IMR-90 (cell line): ENCODE data around the gene MYT1. TPM values are rescaled to one million over a fixed set of nuclear protein-coding genes. Genes with fewer than 3 reads are reported as not detected.

Experiments used
- ATAC-seq: fragments of 200-7000 bp; cut with Tn5 transposase; 2 replicates; pipeline ENCODE4 v1.9.1; 2020; ENCODE audit warnings: low read depth, mild to moderate bottlenecking, moderate library complexity
- BruUV-seq: library from RNA; stranded (reverse); fragments of 400-500 nt; replicated peaks from 2 replicates; lab custom pipeline; 2021; lab: Mats Ljungman, UMichigan
- CTCF ChIA-PET: fragments of 300-600 bp; formaldehyde crosslinking; extraction: SDS; loops from one replicate; lab custom pipeline; 2021; ENCODE audit warnings: antibody characterized with exemption; lab: Yijun Ruan, JAX
- POLR2A ChIA-PET: fragments of 300-600 bp; sonication (Branson Sonifier 250); formaldehyde crosslinking; loops from one replicate; lab custom pipeline; 2022; ENCODE audit warnings: antibody characterized with exemption; ENCODE audit not compliant: unreplicated experiment; lab: Charles Lee
- DNase-seq: peaks from one replicate; pipeline ENCODE4 v3.0.0; 2013
- H2AFZ ChIP-seq: replicated peaks from 2 replicates; pipeline ENCODE3; 2013; ENCODE audit warnings: low read length, mild to moderate bottlenecking; ENCODE audit not compliant: poor library complexity
- H2AK5ac ChIP-seq: 2 replicates; pipeline ENCODE4 v1.6.1; 2013; ENCODE audit warnings: low read depth, low read length, inconsistent platforms
- H2AK9ac ChIP-seq: replicated peaks from 2 replicates; pipeline ENCODE3; 2013; ENCODE audit warnings: mild to moderate bottlenecking, low read depth, low read length, moderate library complexity; ENCODE audit not compliant: poor library complexity
- H2BK120ac ChIP-seq: 2 replicates; pipeline ENCODE4 v1.6.1; 2013; ENCODE audit warnings: low read depth, low read length, inconsistent platforms
- H2BK15ac ChIP-seq: 3 replicates; pipeline ENCODE4 v1.6.1; 2013; ENCODE audit warnings: low read depth, low read length, inconsistent platforms
- H2BK20ac ChIP-seq: 2 replicates; pipeline ENCODE4 v1.6.1; 2013; ENCODE audit warnings: low read depth, mild to moderate bottlenecking, inconsistent platforms, low read length, moderate library complexity
- H2BK5ac ChIP-seq: 2 replicates; pipeline ENCODE4 v1.6.1; 2013; ENCODE audit warnings: mild to moderate bottlenecking, low read depth, low read length, inconsistent platforms; ENCODE audit not compliant: poor library complexity, severe bottlenecking
- H3K14ac ChIP-seq: replicated peaks from 2 replicates; pipeline ENCODE4 v1.6.1; 2013; ENCODE audit warnings: low read depth, low read length, inconsistent platforms
- H3K18ac ChIP-seq: 2 replicates; pipeline ENCODE4 v1.6.1; 2013; ENCODE audit warnings: low read depth, low read length, control low read depth
- H3K23ac ChIP-seq: 2 replicates; pipeline ENCODE4 v1.6.1; 2013; ENCODE audit warnings: low read depth, low read length, inconsistent platforms
- H3K27ac ChIP-seq: 2 replicates; pipeline ENCODE4 v1.5.1; 2013; ENCODE audit warnings: mild to moderate bottlenecking, control low read depth, low read length; ENCODE audit not compliant: insufficient read depth
- H3K27me3 ChIP-seq: 2 replicates; pipeline ENCODE4 v1.6.1; 2013; ENCODE audit warnings: low read length; ENCODE audit not compliant: control insufficient read depth, insufficient read depth
- H3K36me3 ChIP-seq: 2 replicates; pipeline ENCODE4 v1.6.1; 2013; ENCODE audit warnings: low read length, mixed read lengths; ENCODE audit not compliant: control insufficient read depth, insufficient read depth
- H3K4ac ChIP-seq: 2 replicates; pipeline ENCODE4 v1.6.1; 2013; ENCODE audit warnings: low read depth, low read length, inconsistent platforms
- H3K4me1 ChIP-seq: 2 replicates; pipeline ENCODE4 v1.6.1; 2013; ENCODE audit warnings: low read length, mixed read lengths; ENCODE audit not compliant: control insufficient read depth, insufficient read depth
- H3K4me2 ChIP-seq: 2 replicates; pipeline ENCODE4 v1.6.1; 2013; ENCODE audit warnings: low read depth, mild to moderate bottlenecking, control low read depth, low read length, moderate library complexity
- H3K4me3 ChIP-seq: 2 replicates; pipeline ENCODE4 v1.5.1; 2013; ENCODE audit warnings: low read depth, mild to moderate bottlenecking, control low read depth, low read length, moderate library complexity; ENCODE audit not compliant: insufficient read depth
- H3K56ac ChIP-seq: 2 replicates; pipeline ENCODE4 v1.6.1; 2013; ENCODE audit warnings: low read length, inconsistent platforms; ENCODE audit not compliant: insufficient read depth; ENCODE audit errors: extremely low read depth
- H3K79me1 ChIP-seq, 2 experiments: 2 replicates each; pipeline ENCODE4 v1.6.1; 2013; ENCODE audit warnings: low read length in 2 of 2, inconsistent platforms in 1 of 2, low read depth in 1 of 2
- H3K9ac ChIP-seq: 2 replicates; pipeline ENCODE4 v1.6.1; 2013; ENCODE audit warnings: low read depth, low read length, control low read depth
- H3K9me1 ChIP-seq: 2 replicates; pipeline ENCODE4 v1.6.1; 2013; ENCODE audit warnings: low read length, inconsistent platforms; ENCODE audit not compliant: insufficient read depth
- H3K9me3 ChIP-seq: 2 replicates; pipeline ENCODE4 v1.6.1; 2013; ENCODE audit warnings: low read length; ENCODE audit not compliant: control insufficient read depth, insufficient read depth
- H4K20me1 ChIP-seq: 2 replicates; pipeline ENCODE4 v1.6.1; 2013; ENCODE audit warnings: low read length, inconsistent platforms; ENCODE audit not compliant: insufficient read depth
- H4K5ac ChIP-seq: 2 replicates; pipeline ENCODE4 v1.6.1; 2013; ENCODE audit warnings: mild to moderate bottlenecking, low read depth, low read length, control low read depth
- H4K8ac ChIP-seq, 2 experiments: 2 replicates each; pipeline ENCODE4 v1.6.1; 2013; ENCODE audit warnings: low read depth in 2 of 2, low read length in 2 of 2, control low read depth in 1 of 2, inconsistent platforms in 1 of 2
- H4K91ac ChIP-seq: 2 replicates; pipeline ENCODE4 v1.6.1; 2013; ENCODE audit warnings: low read depth, low read length, inconsistent platforms; ENCODE audit not compliant: insufficient read depth
- CHD1 ChIP-seq: IDR thresholded peaks from 2 replicates; pipeline ENCODE4 v1.6.1; 2012; ENCODE audit warnings: low read depth, low read length, improper control_type of control experiment
- CTCF ChIP-seq: conservative IDR thresholded peaks from 2 replicates; pipeline ENCODE4 v1.5.1; 2012; ENCODE audit warnings: mild to moderate bottlenecking, low read depth, low read length, improper control_type of control experiment
- FOS ChIP-seq: fragments of 150-350 bp; IDR thresholded peaks from 2 replicates; pipeline ENCODE4 v1.6.1; 2016; ENCODE audit warnings: low read depth, low read length
- MAFK ChIP-seq: IDR thresholded peaks from 2 replicates; pipeline ENCODE4 v1.6.1; 2012; ENCODE audit warnings: low read depth, low read length, improper control_type of control experiment
- MAZ ChIP-seq: IDR thresholded peaks from 2 replicates; pipeline ENCODE4 v1.6.1; 2012; ENCODE audit warnings: low read depth, mild to moderate bottlenecking, low read length, improper control_type of control experiment, moderate library complexity, borderline replicate concordance
- POLR2A ChIP-seq: IDR thresholded peaks from 2 replicates; pipeline ENCODE4 v1.6.1; 2012; ENCODE audit warnings: mild to moderate bottlenecking, low read depth, low read length
- RAD21 ChIP-seq: IDR thresholded peaks from 2 replicates; pipeline ENCODE4 v1.6.1; 2012; ENCODE audit warnings: low read length, improper control_type of control experiment
- RCOR1 ChIP-seq: IDR thresholded peaks from 2 replicates; pipeline ENCODE4 v1.6.1; 2012; ENCODE audit warnings: mild to moderate bottlenecking, low read length, improper control_type of control experiment; ENCODE audit not compliant: insufficient replicate concordance
- SMC3 ChIP-seq: fragments of 150-350 bp; IDR thresholded peaks from 2 replicates; pipeline ENCODE4 v1.6.1; 2016; ENCODE audit warnings: low read depth, mild to moderate bottlenecking, antibody characterized with exemption, low read length, moderate library complexity
- WGBS, 2 experiments: methylation state at CpG; one replicate each; pipeline versions ENCODE4 v1.1.5 to v1.1.7; 2013; ENCODE audit warnings: missing lambda C conversion rate in 2 of 2; ENCODE audit not compliant: insufficient read length in 1 of 2; ENCODE audit errors: extremely low coverage in 2 of 2; 5-methylcytosine and 5-hydroxymethylcytosine counted together
- dilution Hi-C: fragments of 300-500 bp; cut with HindIII; formaldehyde crosslinking; loops from one replicate; pipeline ENCODE4 v1.14.3; 2018; ENCODE audit warnings: low sequenced_read_pairs; ENCODE audit not compliant: unreplicated experiment
- in situ Hi-C: fragments of 300-500 bp; cut with MboI; formaldehyde crosslinking; loops from 3 replicates; pipeline ENCODE4 v1.14.3; 2019; ENCODE audit warnings: low sequenced_read_pairs, inconsistent platforms, mixed read lengths
- intact Hi-C: fragments of 100-400 bp; cut with micrococcal nuclease; formaldehyde crosslinking; loops from 2 replicates; pipeline ENCODE4 v1.10.0; 2022
- polyA plus RNA-seq, 3 experiments: library from polyadenylated mRNA; depleted of rRNA; stranded (reverse); fragments of >200 nt; gene quantifications; 2 replicates each; pipeline ENCODE4 v1.2.3, GENCODE V29; 2012; ENCODE audit warnings: low replicate concordance in 1 of 3
- total RNA-seq: library from RNA; depleted of rRNA; stranded (reverse); fragments of >200 nt; gene quantifications from 2 replicates; pipeline ENCODE4 v1.2.3, GENCODE V29; 2012
- TF ChIP-seq, protein P1 (sequence below): fragments of 150-350 bp; IDR thresholded peaks from 2 replicates; pipeline ENCODE4 v1.6.1; 2016; ENCODE audit warnings: low read depth, mild to moderate bottlenecking, low read length, moderate library complexity, borderline replicate concordance
- TF ChIP-seq, protein P2 (sequence below): fragments of 150-350 bp; IDR thresholded peaks from 2 replicates; pipeline ENCODE4 v1.6.1; 2017; ENCODE audit warnings: mild to moderate bottlenecking, antibody characterized with exemption, low read length, low read depth

Gene MYT1
- total and polyA plus RNA-seq, 2 of the 4 experiments (the other 2 are of a cell fraction) = not detected

DNA sequence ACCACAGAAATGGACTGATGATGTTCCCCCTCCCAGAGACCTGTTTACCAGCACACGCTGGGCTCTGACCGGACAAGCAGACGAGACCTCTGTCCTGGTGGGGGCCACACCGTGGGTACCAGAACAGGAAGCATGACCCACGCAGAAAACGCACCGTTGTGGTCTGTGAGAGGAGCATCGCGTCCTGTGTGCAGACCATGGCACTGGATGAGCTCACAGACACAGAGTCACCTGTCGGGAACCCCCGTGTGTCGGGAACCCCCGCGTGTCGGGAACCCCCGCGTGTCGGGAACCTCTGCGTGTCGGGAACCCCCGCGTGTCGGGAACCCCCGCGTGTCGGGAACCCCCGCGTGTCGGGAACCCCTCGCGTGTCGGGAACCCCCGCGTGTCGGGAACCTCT is 37.4 kb downstream of the MYT1 start:
- H2AK5ac ChIP-seq = no peak overlapping the region
- dilution Hi-C loops = no loop called here
- no peak overlapping the region for H3K56ac ChIP-seq
- no peak overlapping the region for H2BK15ac ChIP-seq
- WGBS, 2 experiments = 93% methylated on average over 21 of the region's 35 CpGs; no CpG with 5 or more reads in 1 of the 2 experiments
- H3K27me3 ChIP-seq = peaks cover 22% of the 10 kb centered on the region
- no peak overlapping the region for H3K14ac ChIP-seq
- no peak overlapping the region for H3K23ac ChIP-seq
- H3K9me1 ChIP-seq = no peaks in the 10 kb centered on the region
- no peak overlapping the region for H3K18ac ChIP-seq
- no peak overlapping the region for H4K8ac ChIP-seq
- peaks cover 6% of the 10 kb centered on the region; the same call in 1 of the 2 replicates for H3K9me3 ChIP-seq
- H3K36me3 ChIP-seq = no peaks in the 10 kb centered on the region
- H2BK20ac ChIP-seq = no peak overlapping the region
- H4K20me1 ChIP-seq = no peaks in the 10 kb centered on the region
- H4K5ac ChIP-seq = no peak overlapping the region
- H2BK120ac ChIP-seq = no peak overlapping the region
- DNase-seq = no peak
- H2AK9ac ChIP-seq = no peak overlapping the region
- H3K4me1 ChIP-seq = no peaks in the 10 kb centered on the region
- CTCF ChIA-PET = no interaction called here
- no peak for ATAC-seq
- in situ Hi-C loops = no loop called here
- no peak overlapping the region for H4K91ac ChIP-seq
- no peak overlapping the region for H2AFZ ChIP-seq
- H3K79me1 ChIP-seq = no peaks in the 10 kb centered on the region
- no peak overlapping the region for H3K27ac ChIP-seq
- no peak overlapping the region for H3K4ac ChIP-seq
- POLR2A ChIA-PET = no interaction called here
- no peak for TF ChIP-seq SMC3
- no peak for TF ChIP-seq CHD1
- TF ChIP-seq, protein P1, sequence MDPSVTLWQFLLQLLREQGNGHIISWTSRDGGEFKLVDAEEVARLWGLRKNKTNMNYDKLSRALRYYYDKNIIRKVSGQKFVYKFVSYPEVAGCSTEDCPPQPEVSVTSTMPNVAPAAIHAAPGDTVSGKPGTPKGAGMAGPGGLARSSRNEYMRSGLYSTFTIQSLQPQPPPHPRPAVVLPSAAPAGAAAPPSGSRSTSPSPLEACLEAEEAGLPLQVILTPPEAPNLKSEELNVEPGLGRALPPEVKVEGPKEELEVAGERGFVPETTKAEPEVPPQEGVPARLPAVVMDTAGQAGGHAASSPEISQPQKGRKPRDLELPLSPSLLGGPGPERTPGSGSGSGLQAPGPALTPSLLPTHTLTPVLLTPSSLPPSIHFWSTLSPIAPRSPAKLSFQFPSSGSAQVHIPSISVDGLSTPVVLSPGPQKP = no peak
- no peak for TF ChIP-seq POLR2A
- TF ChIP-seq MAFK = no peak
- TF ChIP-seq, protein P2, sequence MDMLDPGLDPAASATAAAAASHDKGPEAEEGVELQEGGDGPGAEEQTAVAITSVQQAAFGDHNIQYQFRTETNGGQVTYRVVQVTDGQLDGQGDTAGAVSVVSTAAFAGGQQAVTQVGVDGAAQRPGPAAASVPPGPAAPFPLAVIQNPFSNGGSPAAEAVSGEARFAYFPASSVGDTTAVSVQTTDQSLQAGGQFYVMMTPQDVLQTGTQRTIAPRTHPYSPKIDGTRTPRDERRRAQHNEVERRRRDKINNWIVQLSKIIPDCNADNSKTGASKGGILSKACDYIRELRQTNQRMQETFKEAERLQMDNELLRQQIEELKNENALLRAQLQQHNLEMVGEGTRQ = no peak
- no peak for TF ChIP-seq MAZ
- no peak for TF ChIP-seq RCOR1
- no peak for TF ChIP-seq FOS
- TF ChIP-seq CTCF = no peak
- TF ChIP-seq RAD21 = no peak
- no TSS peak for BruUV-seq
- intact Hi-C loops = no loop called here
- no peak overlapping the region for H2BK5ac ChIP-seq
- no peak overlapping the region for H3K9ac ChIP-seq
- H3K4me2 ChIP-seq = no peak overlapping the region
- no peak overlapping the region for H3K4me3 ChIP-seq
